GM12878 (cell line): Measurements from ENCODE around the gene ENOX1. TPM values are rescaled to one million over a fixed set of nuclear protein-coding genes. Genes with fewer than 3 reads are reported as not detected.

Source experiments
- ATAC-seq: fragments of 200-7000 bp; cut with Tn5 transposase; 3 replicates; pipeline ENCODE4 v1.9.1; 2020; ENCODE audit warnings: mild to moderate bottlenecking, moderate library complexity
- BruUV-seq: library from RNA; stranded (reverse); fragments of 400-500 nt; replicated peaks from 2 replicates; lab custom pipeline; 2021; lab: Mats Ljungman, UMichigan
- CTCF ChIA-PET: fragments of 300-600 bp; sonication (Branson Sonifier 250); formaldehyde crosslinking; extraction: SDS; loops from one replicate; lab custom pipeline; 2021; ENCODE audit warnings: inconsistent platforms; lab: Yijun Ruan, JAX
- POLR2A ChIA-PET: fragments of 350-600 bp; formaldehyde crosslinking; extraction: SDS; loops from one replicate; lab custom pipeline; 2021; ENCODE audit warnings: inconsistent platforms; lab: Charles Lee
- RAD21 ChIA-PET: fragments of 300-600 bp; sonication (Branson Sonifier 250); formaldehyde crosslinking; loops from one replicate; lab custom pipeline; 2023; ENCODE audit warnings: antibody characterized with exemption; ENCODE audit not compliant: unreplicated experiment; lab: Charles Lee
- SMC1A ChIA-PET: fragments of 300-600 bp; sonication (Branson Sonifier 250); formaldehyde crosslinking; loops from one replicate; lab custom pipeline; 2023; ENCODE audit not compliant: unreplicated experiment, uncharacterized antibody; lab: Charles Lee
- DNase-seq: peaks from one replicate; pipeline ENCODE4 v3.0.0-alpha.2; 2011; ENCODE audit warnings: low read depth, low spot score
- FAIRE-seq: peaks from 3 replicates; lab custom pipeline; 2011; peaks lifted over from hg19 to GRCh38; lab: Jason Lieb, UNC
- H2AFZ ChIP-seq: 2 replicates; pipeline ENCODE4 v1.6.0; 2011; ENCODE audit warnings: low read depth, low read length, control low read depth; ENCODE audit not compliant: control insufficient read depth
- H3K27ac ChIP-seq: 2 replicates; pipeline ENCODE4 v1.5.1; 2011; ENCODE audit warnings: control low read depth; ENCODE audit not compliant: control insufficient read depth, insufficient read depth
- H3K27me3 ChIP-seq, 2 experiments: replicated peaks in 1 of 2; 2 replicates each; pipeline versions ENCODE4 v1.6.0 to v1.6.1; 2011; ENCODE audit warnings: low read length in 1 of 2; ENCODE audit not compliant: control insufficient read depth in 2 of 2, insufficient read depth in 2 of 2
- H3K36me3 ChIP-seq, 2 experiments: 2 replicates each; pipeline ENCODE4 v1.5.1; 2011; ENCODE audit warnings: low read length in 1 of 2; ENCODE audit not compliant: control insufficient read depth in 2 of 2, insufficient read depth in 2 of 2
- H3K4me1 ChIP-seq: 2 replicates; pipeline ENCODE4 v1.6.1; 2011; ENCODE audit warnings: mild to moderate bottlenecking, low read length, moderate library complexity, mixed read lengths; ENCODE audit not compliant: control insufficient read depth, insufficient read depth
- H3K4me2 ChIP-seq: 2 replicates; pipeline ENCODE4 v1.6.0; 2011; ENCODE audit warnings: control low read depth; ENCODE audit not compliant: control insufficient read depth, insufficient read depth
- H3K4me3 ChIP-seq: fragments of 200-600 bp; sonication (generic); 2 replicates; pipeline ENCODE4 v1.5.1; 2016
- H3K79me2 ChIP-seq: 2 replicates; pipeline ENCODE4 v1.6.0; 2011; ENCODE audit warnings: low read length; ENCODE audit not compliant: control insufficient read depth, insufficient read depth
- H3K9ac ChIP-seq: 2 replicates; pipeline ENCODE4 v1.8.0; 2011; ENCODE audit warnings: low read length, control low read depth, mixed read lengths; ENCODE audit not compliant: control insufficient read depth, insufficient read depth
- H3K9me3 ChIP-seq: replicated peaks from 3 replicates; pipeline ENCODE4 v1.5.1; 2011; ENCODE audit warnings: mild to moderate bottlenecking, low read length; ENCODE audit not compliant: control insufficient read depth, insufficient read depth
- H4K20me1 ChIP-seq: 2 replicates; pipeline ENCODE4 v1.6.0; 2011; ENCODE audit not compliant: control insufficient read depth, insufficient read depth
- CREM ChIP-seq: IDR thresholded peaks from 2 replicates; pipeline ENCODE4 v1.6.1; 2014; ENCODE audit warnings: antibody characterized with exemption, low read depth
- E2F8 ChIP-seq: fragments of 450-650 bp; IDR thresholded peaks from 2 replicates; pipeline ENCODE4 v1.6.1; 2018; ENCODE audit warnings: mild to moderate bottlenecking, low read depth, moderate library complexity; ENCODE audit not compliant: partially characterized antibody
- IRF4 ChIP-seq: IDR thresholded peaks from 2 replicates; pipeline ENCODE4 v1.6.1; 2011; ENCODE audit warnings: low read depth, low read length
- LARP7 ChIP-seq: fragments of 450-650 bp; IDR thresholded peaks from 2 replicates; pipeline ENCODE4 v1.6.1; 2017; ENCODE audit warnings: mild to moderate bottlenecking
- NFIC ChIP-seq: IDR thresholded peaks from 2 replicates; pipeline ENCODE4 v1.6.1; 2012; ENCODE audit warnings: low read depth, mild to moderate bottlenecking, inconsistent platforms, low read length, moderate library complexity
- NFXL1 ChIP-seq: fragments of 450-650 bp; IDR thresholded peaks from 2 replicates; pipeline ENCODE4 v1.6.1; 2017; ENCODE audit warnings: antibody characterized with exemption, mild to moderate bottlenecking, borderline replicate concordance
- RB1 ChIP-seq: fragments of 450-650 bp; formaldehyde crosslinking; IDR thresholded peaks from 2 replicates; pipeline ENCODE4 v1.6.1; 2017; ENCODE audit warnings: mild to moderate bottlenecking, borderline replicate concordance
- RUNX3 ChIP-seq: IDR thresholded peaks from 2 replicates; pipeline ENCODE4 v1.6.1; 2012; ENCODE audit warnings: low read length, inconsistent platforms
- TARDBP ChIP-seq: IDR thresholded peaks from 2 replicates; pipeline ENCODE4 v1.6.1; 2016; ENCODE audit warnings: borderline replicate concordance
- YBX1 ChIP-seq: fragments of 450-650 bp; IDR thresholded peaks from 2 replicates; pipeline ENCODE4 v1.6.1; 2016; ENCODE audit warnings: antibody characterized with exemption
- ZBTB11 ChIP-seq: fragments of 450-650 bp; formaldehyde crosslinking; IDR thresholded peaks from 2 replicates; pipeline ENCODE4 v1.5.0; 2022; ENCODE audit warnings: mild to moderate bottlenecking, missing genetic modification characterization
- WGBS: methylation state at CpG from one replicate; pipeline ENCODE4 v1.1.6; 2016; ENCODE audit warnings: low lambda C conversion rate; ENCODE audit not compliant: insufficient replicate concordance, insufficient coverage; ENCODE audit errors: missing lambda C conversion rate; 5-methylcytosine and 5-hydroxymethylcytosine counted together
- in situ Hi-C: fragments of 300-500 bp; cut with MboI; formaldehyde crosslinking; loops from 9 replicates; pipeline ENCODE4 v1.14.3; 2018; ENCODE audit warnings: mixed read lengths
- intact Hi-C: fragments of 100-400 bp; cut with micrococcal nuclease; formaldehyde crosslinking; loops from one replicate; pipeline ENCODE4 v1.14.2; 2022; ENCODE audit not compliant: unreplicated experiment
- polyA plus RNA-seq, 11 experiments: library from polyadenylated mRNA; depleted of rRNA in 4 of 11; unstranded in 6 of 11; stranded (reverse) in 5 of 11; fragments of >200 nt; fragmentation: Nextera tagmentation in 4 of 11; fragmentation: Illumina TruSeq in 1 of 11; extraction: Ambion mirVana in 4 of 11; extraction: Trizol in 1 of 11; gene quantifications; 1 replicate in 1 of 11; 2 replicates in 10 of 11; pipeline versions ENCODE4 v1.2.1 to v1.2.3, GENCODE V29; 2011 to 2016; ENCODE audit warnings: inconsistent platforms in 2 of 11, missing spikeins in 2 of 11, low read depth in 1 of 11
- total RNA-seq, 4 experiments: library from RNA; depleted of rRNA in 3 of 4; stranded (reverse); fragments of >200 nt in 3 of 4; fragmentation: Illumina TruSeq in 1 of 4; extraction: Trizol in 1 of 4; gene quantifications; 2 replicates each; pipeline versions ENCODE4 v1.2.1 to v1.2.3, GENCODE V29; 2013 to 2021

ENOX1 gene
- total and polyA plus RNA-seq, 10 of the 15 experiments (the other 5 are each of a cell fraction or from before 2014, with no cell fraction given): 0.11 to 0.26 (median 0.15) TPM

- DNase-seq (no peak), ATAC-seq (no peak), FAIRE-seq (no peak)
- Histone ChIP-seq H3K9me3 (no peaks in the 10 kb centered on the region), H2AFZ (no peak overlapping the region), H3K27me3 (no peaks in the 10 kb centered on the region; a peak in 1 of 4 replicates), H4K20me1 (no peaks in the 10 kb centered on the region), H3K4me3 (no peak overlapping the region), H3K79me2 (no peaks in the 10 kb centered on the region), H3K27ac (no peak overlapping the region), H3K9ac (no peak overlapping the region), H3K36me3 (no peaks in the 10 kb centered on the region), H3K4me1 (no peaks in the 10 kb centered on the region), H3K4me2 (no peak overlapping the region)
- CTCF ChIA-PET: no interaction called here
- TF ChIP-seq NFXL1 (no peak), RB1 (no peak), E2F8 (no peak), RUNX3 (no peak)
- SMC1A ChIA-PET: interaction anchor here (0.6 kb wide), 1 partner anchor 540 kb away, joined by 3 read pairs; no protein-coding TSS in a partner anchor
- POLR2A ChIA-PET: no interaction called here
- RAD21 ChIA-PET: no interaction called here
- in situ Hi-C loops: no loop called here
- BruUV-seq: no TSS peak
- intact Hi-C loops: no loop called here
Observed at GRCh38 chr13:43731296-43731695, 55.5 kb downstream of the ENOX1 start.

- H3K4me2 ChIP-seq: no peak overlapping the region
- no TSS peak for BruUV-seq
- no peaks in the 10 kb centered on the region for H3K36me3 ChIP-seq
- ChIA-PET SMC1A (interaction anchor here (0.6 kb wide), 1 partner anchor 539 kb away, joined by 3 read pairs; no protein-coding TSS in a partner anchor), RAD21 (no interaction called here), CTCF (no interaction called here), POLR2A (no interaction called here)
- no peaks in the 10 kb centered on the region for H3K79me2 ChIP-seq
- no peaks in the 10 kb centered on the region for H3K9me3 ChIP-seq
- no peak overlapping the region for H3K4me3 ChIP-seq
- H4K20me1 ChIP-seq: no peaks in the 10 kb centered on the region
- H3K9ac ChIP-seq: no peak overlapping the region
- in situ Hi-C loops (no loop called here), intact Hi-C loops (no loop called here)
- WGBS: 60% methylated on average over 3 of the region's 3 CpGs
- DNase-seq (no peak), ATAC-seq (no peak), FAIRE-seq (no peak)
- no peaks in the 10 kb centered on the region for H3K4me1 ChIP-seq
- no peak overlapping the region for H3K27ac ChIP-seq
- H2AFZ ChIP-seq: no peak overlapping the region
- no peaks in the 10 kb centered on the region; a peak in 1 of 4 replicates for H3K27me3 ChIP-seq
- TF ChIP-seq NFIC: no peak
- TF ChIP-seq LARP7: no peak
- TF ChIP-seq CREM: no peak
- no peak for TF ChIP-seq IRF4
- TF ChIP-seq ZBTB11 (CRISPR knock-in tag): no peak
- TF ChIP-seq YBX1: no peak
- TF ChIP-seq TARDBP: no peak
Observed at GRCh38 chr13:43730642-43731041, 56.1 kb downstream of the ENOX1 start.
